OCI-LY7 (cell line): Measurements from ENCODE around the gene CFL1. TPM values are rescaled to one million over a fixed set of nuclear protein-coding genes. Genes with fewer than 3 reads are reported as not detected.

Experiments used
- BruUV-seq: library from RNA; stranded (reverse); fragments of 400-500 nt; replicated peaks from 2 replicates; lab custom pipeline; 2021; lab: Mats Ljungman, UMichigan
- CTCF ChIA-PET: fragments of 300-600 bp; sonication (Branson Sonifier 250); formaldehyde crosslinking; loops from one replicate; lab custom pipeline; 2022; ENCODE audit warnings: antibody characterized with exemption; ENCODE audit not compliant: unreplicated experiment; lab: Charles Lee
- POLR2A ChIA-PET: fragments of 300-600 bp; sonication (Branson Sonifier 250); formaldehyde crosslinking; loops from one replicate; lab custom pipeline; 2022; ENCODE audit warnings: antibody characterized with exemption; lab: Charles Lee
- DNase-seq: peaks from one replicate; pipeline ENCODE4 v3.0.0-alpha.2; 2015; ENCODE audit warnings: low spot score
- H2AFZ ChIP-seq: fragments of 200-600 bp; sonication (generic), shearing (Covaris generic); 2 replicates; pipeline ENCODE4 v1.6.1; 2014; ENCODE audit warnings: mild to moderate bottlenecking, antibody characterized with exemption, low read length, moderate library complexity
- H3K27ac ChIP-seq: fragments of 200-600 bp; sonication (generic); 2 replicates; pipeline ENCODE4 v1.5.1; 2014; ENCODE audit warnings: mixed run types, low read depth, mild to moderate bottlenecking, moderate library complexity, low read length, inconsistent platforms; ENCODE audit not compliant: poor library complexity, severe bottlenecking
- H3K36me3 ChIP-seq: fragments of 200-600 bp; sonication (generic); 2 replicates; pipeline ENCODE4 v1.6.1; 2014; ENCODE audit warnings: mild to moderate bottlenecking, antibody characterized with exemption, low read length, moderate library complexity, mixed read lengths; ENCODE audit not compliant: insufficient read depth
- H3K4me1 ChIP-seq: fragments of 200-600 bp; sonication (generic); 2 replicates; pipeline ENCODE4 v1.5.1; 2014; ENCODE audit warnings: mild to moderate bottlenecking, low read length; ENCODE audit not compliant: insufficient read depth, poor library complexity, severe bottlenecking
- H3K4me2 ChIP-seq: fragments of 200-600 bp; sonication (generic); 2 replicates; pipeline ENCODE4 v1.6.1; 2014; ENCODE audit warnings: mild to moderate bottlenecking, low read length
- H3K4me3 ChIP-seq: fragments of 200-600 bp; sonication (generic); 2 replicates; pipeline ENCODE4 v1.5.1; 2014; ENCODE audit warnings: mild to moderate bottlenecking, low read depth, low read length; ENCODE audit not compliant: poor library complexity, severe bottlenecking
- H3K79me2 ChIP-seq: fragments of 200-600 bp; sonication (generic); 2 replicates; pipeline ENCODE4 v1.6.1; 2016; ENCODE audit warnings: low read depth, mild to moderate bottlenecking, low read length, moderate library complexity, mixed read lengths; ENCODE audit not compliant: insufficient read depth
- H3K9me2 ChIP-seq: fragments of 200-600 bp; sonication (generic); 2 replicates; pipeline ENCODE4 v1.6.1; 2016; ENCODE audit warnings: mild to moderate bottlenecking, low read length, mixed read lengths; ENCODE audit not compliant: insufficient read depth
- H3K9me3 ChIP-seq: fragments of 200-600 bp; sonication (generic); 2 replicates; pipeline ENCODE4 v1.6.1; 2014; ENCODE audit warnings: mild to moderate bottlenecking, mixed run types, low read length, mixed read lengths
- H4K20me1 ChIP-seq: fragments of 200-600 bp; sonication (generic); 2 replicates; pipeline ENCODE4 v1.6.1; 2014; ENCODE audit warnings: mild to moderate bottlenecking, antibody characterized with exemption, low read length, moderate library complexity, mixed read lengths; ENCODE audit not compliant: insufficient read depth
- CTCF ChIP-seq: fragments of 200-600 bp; sonication (generic); conservative IDR thresholded peaks from 2 replicates; pipeline ENCODE4 v1.5.1; 2014; ENCODE audit warnings: mild to moderate bottlenecking, antibody characterized with exemption, low read length, moderate library complexity, mixed read lengths
- EZH2phosphoT487 ChIP-seq: fragments of 200-600 bp; sonication (generic); IDR thresholded peaks from 2 replicates; pipeline ENCODE4 v1.6.1; 2018; ENCODE audit warnings: low read depth, borderline replicate concordance, mild to moderate bottlenecking, mixed run types, antibody characterized with exemption, low read length, moderate library complexity, mixed read lengths
- intact Hi-C: fragments of 100-400 bp; cut with micrococcal nuclease; formaldehyde crosslinking; loops from one replicate; pipeline ENCODE4 v1.10.0; 2022; ENCODE audit not compliant: unreplicated experiment
- total RNA-seq, 2 experiments: library from RNA; depleted of rRNA in 1 of 2; stranded (reverse); fragments of >200 nt in 1 of 2; shearing (Covaris generic) in 1 of 2; gene quantifications; 2 replicates each; pipeline ENCODE4 v1.2.3, GENCODE V29; 2014 to 2022

The CFL1 gene
- total RNA-seq, 2 experiments from 2014 or later = 1,019 to 1,119 TPM

- intact Hi-C loops = no loop called here
- Histone ChIP-seq H3K36me3 (no peaks in the 10 kb centered on the region), H3K9me3 (no peaks in the 10 kb centered on the region), H3K79me2 (no peaks in the 10 kb centered on the region), H3K27ac (no peak overlapping the region), H3K4me1 (peaks cover 5% of the 10 kb centered on the region), H3K9me2 (no peaks in the 10 kb centered on the region), H3K4me2 (no peak overlapping the region), H3K4me3 (no peak overlapping the region), H2AFZ (no peak overlapping the region), H4K20me1 (no peaks in the 10 kb centered on the region)
- TF ChIP-seq EZH2phosphoT487 (no peak), CTCF (no peak)
- ChIA-PET CTCF (interaction anchor here (0.5 kb wide), 1 partner anchor 255 kb away, joined by 3 read pairs; no protein-coding TSS in a partner anchor), POLR2A (interaction anchor here (0.7 kb wide), 1 partner anchor 208 kb away, joined by 5 read pairs; no protein-coding TSS in a partner anchor)
- DNase-seq = no peak
- BruUV-seq = no TSS peak
These were observed 36.9 kb downstream of the CFL1 start for GRCh38 chr11:65821107-65821506.

- no peaks in the 10 kb centered on the region for H3K9me3 ChIP-seq
- ChIA-PET CTCF (interaction anchor here (0.6 to 1.1 kb wide), 4 partner anchors 16 to 106 kb away, joined by 3 to 6 read pairs (median 4); partner anchors contain the start of gene KAT5), POLR2A (interaction anchor here (0.7 to 1.5 kb wide), 5 partner anchors 10 to 471 kb away, joined by 3 to 6 read pairs (median 4); partner anchors contain the start of genes KAT5, MUS81 and YIF1A)
- H3K4me1 ChIP-seq = peaks cover 5% of the 10 kb centered on the region
- peak overlapping the region; percentile 83 for H2AFZ ChIP-seq
- no peaks in the 10 kb centered on the region for H3K36me3 ChIP-seq
- intact Hi-C loops = loop anchor here (1.0 to 5.0 kb wide), 4 partner anchors 38 to 169 kb away; partner anchors contain the start of gene AP5B1
- TF ChIP-seq EZH2phosphoT487 = no peak
- TF ChIP-seq CTCF = peak; percentile 95
- H3K4me3 ChIP-seq = peak overlapping the region; percentile 67
- DNase-seq = peak; percentile 91
- peak overlapping the region; percentile 78 for H3K4me2 ChIP-seq
- no peaks in the 10 kb centered on the region for H3K9me2 ChIP-seq
- H3K27ac ChIP-seq = no peak overlapping the region
- no TSS peak for BruUV-seq
- no peaks in the 10 kb centered on the region for H3K79me2 ChIP-seq
- H4K20me1 ChIP-seq = no peaks in the 10 kb centered on the region
These were observed 39.9 kb downstream of the CFL1 start for GRCh38 chr11:65817835-65818680.
